Activated CD4-positive, alpha-beta T cell treated with anti-CD3 and anti-CD28 coated beads, Interleukin-2, amount 10 ng/mL, durations not matched to agents 24 days and 14 days (primary cell): ENCODE measurements around the gene CACNA2D3. TPM values are rescaled to one million over a fixed set of nuclear protein-coding genes. Genes with fewer than 3 reads are reported as not detected.

Experiments
- DNase-seq: peaks from one replicate; pipeline ENCODE4 v3.0.0; 2022
- H3K27ac Mint-ChIP-seq: one replicate; pipeline ENCODE4 v1.8.0; 2022; ENCODE audit warnings: mild to moderate bottlenecking, mixed read lengths
- H3K27me3 Mint-ChIP-seq: one replicate; pipeline ENCODE4 v1.8.0; 2022; ENCODE audit warnings: mixed read lengths
- H3K36me3 Mint-ChIP-seq: one replicate; pipeline ENCODE4 v1.8.0; 2022; ENCODE audit warnings: low read depth, mild to moderate bottlenecking, mixed read lengths
- H3K4me1 Mint-ChIP-seq: one replicate; pipeline ENCODE4 v1.8.0; 2021; ENCODE audit warnings: mixed read lengths
- H3K4me3 Mint-ChIP-seq: one replicate; pipeline ENCODE4 v1.8.0; 2022; ENCODE audit warnings: mild to moderate bottlenecking, moderate library complexity, mixed read lengths
- H3K9me3 Mint-ChIP-seq: one replicate; pipeline ENCODE4 v1.8.0; 2021; ENCODE audit warnings: mixed read lengths
- intact Hi-C: fragments of 100-400 bp; cut with micrococcal nuclease; formaldehyde crosslinking; loops from one replicate; pipeline ENCODE4 v1.15.1; 2023
- total RNA-seq: library from RNA; stranded (reverse); gene quantifications from 2 replicates; pipeline ENCODE4 v1.2.3, GENCODE V29; 2022

CACNA2D3 gene
- total RNA-seq, 1 donor from 2014 or later, result not detected

GRCh38 chr3:55060896-55061719 lies 938.8 kb downstream of the CACNA2D3 start:
- Mint-ChIP-seq H3K4me3 (no peak overlapping the region), H3K9me3 (no peaks in the 10 kb centered on the region), H3K4me1 (no peaks in the 10 kb centered on the region), H3K27me3 (no peaks in the 10 kb centered on the region), H3K27ac (no peak overlapping the region), H3K36me3 (no peaks in the 10 kb centered on the region)
- DNase-seq, result no peak
- intact Hi-C loops, result no loop called here

GRCh38 chr3:55061720-55062034 lies 939.3 kb downstream of the CACNA2D3 start:
- H3K9me3 Mint-ChIP-seq, result no peaks in the 10 kb centered on the region
- intact Hi-C loops, result no loop called here

DNA sequence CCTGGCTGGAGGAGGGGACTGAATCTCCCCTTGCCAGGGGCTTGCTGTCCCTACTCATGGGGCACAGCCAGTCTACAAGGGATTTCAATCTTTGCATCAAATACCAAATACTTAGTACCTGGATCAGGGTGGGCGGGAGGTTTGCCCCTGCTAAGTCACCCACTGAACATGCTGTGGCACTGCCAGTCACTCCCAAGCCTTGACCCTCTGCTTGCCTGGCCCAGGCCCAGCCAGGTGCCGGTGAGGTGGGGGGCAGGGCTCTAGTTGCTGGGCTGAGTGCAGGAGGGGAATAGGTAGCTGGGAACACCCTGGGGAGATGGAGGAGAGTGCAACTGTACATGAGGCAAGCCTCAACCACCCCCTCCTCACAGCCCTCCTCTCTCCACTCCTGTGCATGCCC lies 941.8 kb downstream of the CACNA2D3 start:
- Mint-ChIP-seq H3K27me3 (no peaks in the 10 kb centered on the region), H3K36me3 (no peaks in the 10 kb centered on the region), H3K9me3 (no peaks in the 10 kb centered on the region), H3K4me1 (no peaks in the 10 kb centered on the region), H3K27ac (no peak overlapping the region), H3K4me3 (no peak overlapping the region)
- intact Hi-C loops, result no loop called here
- DNase-seq, result no peak

More at GRCh38 chr3:55061720-55062034, 939.3 kb downstream of the CACNA2D3 start:
- no peak for DNase-seq
- Mint-ChIP-seq H3K4me1 (no peaks in the 10 kb centered on the region), H3K27ac (no peak overlapping the region), H3K4me3 (no peak overlapping the region), H3K36me3 (no peaks in the 10 kb centered on the region), H3K27me3 (no peaks in the 10 kb centered on the region)

DNA sequence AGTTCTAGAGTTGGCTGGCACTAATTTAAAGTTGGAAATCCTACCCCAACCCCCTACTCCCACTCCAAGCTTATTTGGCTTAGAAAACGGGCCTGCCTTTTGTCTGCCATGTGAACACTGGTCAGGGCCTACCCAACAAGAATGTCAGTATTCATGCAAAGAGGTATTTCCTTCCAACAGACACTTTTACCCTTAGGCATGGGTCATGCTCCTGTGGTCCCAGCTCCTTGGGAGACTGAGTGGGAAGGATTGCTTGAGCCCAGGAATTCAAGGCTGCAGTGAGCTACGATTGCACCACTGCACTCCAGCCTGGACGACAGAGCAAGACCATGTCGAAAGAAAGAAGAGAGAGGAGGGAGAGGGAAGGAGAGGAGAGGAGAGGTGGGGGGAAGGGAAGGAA lies 943.0 kb downstream of the CACNA2D3 start:
- no peaks in the 10 kb centered on the region for H3K27me3 Mint-ChIP-seq
- no peaks in the 10 kb centered on the region for H3K36me3 Mint-ChIP-seq
- no peaks in the 10 kb centered on the region for H3K4me1 Mint-ChIP-seq
- DNase-seq, result no peak
- no peak overlapping the region for H3K27ac Mint-ChIP-seq
- H3K4me3 Mint-ChIP-seq, result no peak overlapping the region
- no peaks in the 10 kb centered on the region for H3K9me3 Mint-ChIP-seq
- intact Hi-C loops, result no loop called here

DNA sequence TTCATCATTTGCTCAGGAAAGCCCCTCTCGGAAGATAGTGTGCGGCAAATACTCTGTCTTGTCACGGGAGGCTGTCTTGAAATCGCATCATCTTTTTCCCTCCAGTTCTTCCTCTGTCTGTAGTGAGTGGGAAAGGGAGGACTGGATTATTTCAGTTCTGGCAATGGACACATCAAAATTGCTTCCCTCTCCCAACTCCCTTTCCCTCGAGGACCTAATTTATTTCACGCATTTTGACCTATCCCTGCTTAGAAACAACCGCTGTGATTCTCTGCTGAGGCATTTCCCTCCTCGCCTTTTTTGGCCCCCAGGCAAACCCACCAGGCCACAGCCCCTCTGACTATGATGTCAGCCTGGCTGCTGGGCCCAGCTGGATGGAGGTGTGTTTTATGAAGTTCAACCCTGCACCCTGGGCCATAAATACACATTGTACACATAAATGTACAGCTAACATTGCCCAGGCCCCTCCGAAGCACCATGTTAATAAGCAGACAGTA lies 944.2 kb downstream of the CACNA2D3 start:
- intact Hi-C loops, result no loop called here
- H3K27ac Mint-ChIP-seq, result no peak overlapping the region
- no peak overlapping the region for H3K4me3 Mint-ChIP-seq
- H3K4me1 Mint-ChIP-seq, result no peaks in the 10 kb centered on the region
- DNase-seq, result no peak
- no peaks in the 10 kb centered on the region for H3K36me3 Mint-ChIP-seq
- no peaks in the 10 kb centered on the region for H3K27me3 Mint-ChIP-seq
- no peaks in the 10 kb centered on the region for H3K9me3 Mint-ChIP-seq

DNA sequence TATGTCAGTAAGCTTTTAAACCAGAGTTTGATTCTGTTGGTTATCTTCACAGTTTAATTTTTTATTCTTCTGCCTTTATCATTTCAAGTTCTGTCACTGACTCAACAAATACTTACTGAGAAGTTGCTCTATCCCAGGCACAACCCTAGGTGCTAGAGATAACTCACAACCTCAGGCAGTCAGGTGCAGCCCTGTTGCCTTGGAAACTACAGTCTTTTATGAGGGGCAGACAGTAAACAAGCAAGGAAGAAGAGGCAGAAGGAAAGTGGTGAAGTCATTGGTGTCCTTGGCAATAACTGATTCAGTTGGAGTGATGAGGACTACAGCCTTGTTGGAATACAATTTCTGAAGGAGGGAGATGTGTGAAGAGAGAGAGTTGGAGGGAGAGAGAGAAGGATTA lies 947.6 kb downstream of the CACNA2D3 start:
- intact Hi-C loops, result no loop called here
- Mint-ChIP-seq H3K27me3 (no peaks in the 10 kb centered on the region), H3K27ac (no peak overlapping the region), H3K4me1 (no peaks in the 10 kb centered on the region), H3K36me3 (no peaks in the 10 kb centered on the region), H3K9me3 (no peaks in the 10 kb centered on the region), H3K4me3 (no peak overlapping the region)
- DNase-seq, result no peak

GRCh38 chr3:55074796-55075195 lies 952.4 kb downstream of the CACNA2D3 start:
- Mint-ChIP-seq H3K27ac (no peak overlapping the region), H3K9me3 (no peaks in the 10 kb centered on the region), H3K4me1 (no peaks in the 10 kb centered on the region), H3K4me3 (no peak overlapping the region), H3K36me3 (no peaks in the 10 kb centered on the region), H3K27me3 (no peaks in the 10 kb centered on the region)
- no peak for DNase-seq
- intact Hi-C loops, result no loop called here

DNA sequence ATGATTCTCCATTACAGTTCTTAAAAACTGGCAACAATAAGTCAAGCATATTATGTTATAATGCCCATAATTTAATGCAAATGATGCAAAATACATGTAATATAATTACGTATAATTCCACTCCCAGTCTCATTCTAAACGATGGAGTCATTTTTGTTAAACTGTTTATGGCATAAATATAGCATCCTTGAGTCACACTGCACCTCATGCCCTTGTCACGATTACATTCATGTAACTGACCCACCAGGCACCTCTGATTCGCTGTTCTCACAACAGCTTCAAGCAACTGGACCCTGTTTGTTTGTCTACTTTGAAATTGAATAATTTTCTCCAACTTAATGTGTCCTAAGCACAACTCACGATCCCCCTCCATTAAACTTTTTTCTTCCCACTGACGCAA lies 953.5 kb downstream of the CACNA2D3 start:
- DNase-seq, result no peak
- no peak overlapping the region for H3K4me3 Mint-ChIP-seq
- no peak overlapping the region for H3K27ac Mint-ChIP-seq
- H3K9me3 Mint-ChIP-seq, result no peaks in the 10 kb centered on the region
- H3K4me1 Mint-ChIP-seq, result no peaks in the 10 kb centered on the region
- intact Hi-C loops, result no loop called here
- no peaks in the 10 kb centered on the region for H3K27me3 Mint-ChIP-seq
- H3K36me3 Mint-ChIP-seq, result no peaks in the 10 kb centered on the region

GRCh38 chr3:55077726-55078125 lies 955.4 kb downstream of the CACNA2D3 start:
- Mint-ChIP-seq H3K27me3 (no peaks in the 10 kb centered on the region), H3K9me3 (no peaks in the 10 kb centered on the region), H3K4me3 (no peak overlapping the region), H3K4me1 (no peaks in the 10 kb centered on the region), H3K27ac (no peak overlapping the region), H3K36me3 (no peaks in the 10 kb centered on the region)
- no peak for DNase-seq
- intact Hi-C loops, result no loop called here

DNA sequence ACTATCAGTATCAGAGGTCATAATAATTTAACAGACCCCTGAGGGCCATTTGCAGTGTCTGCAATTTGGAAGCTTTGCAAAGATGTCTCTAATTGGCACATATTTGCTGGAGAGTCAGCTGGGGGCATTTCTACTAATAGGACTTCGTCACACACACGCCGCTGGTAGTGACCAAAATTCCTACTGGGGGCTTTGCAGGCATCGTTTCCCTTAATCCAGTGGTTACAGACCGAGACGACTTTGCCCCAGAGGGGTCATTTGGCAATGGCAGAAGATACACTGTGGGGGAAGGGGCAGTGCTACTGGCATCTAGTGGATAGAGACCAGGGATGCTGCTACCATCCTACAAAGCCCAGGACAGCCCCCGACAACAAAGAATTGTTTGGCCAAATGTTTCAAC lies 956.5 kb downstream of the CACNA2D3 start:
- no peaks in the 10 kb centered on the region for H3K9me3 Mint-ChIP-seq
- intact Hi-C loops, result no loop called here
- no peaks in the 10 kb centered on the region for H3K27me3 Mint-ChIP-seq
- no peaks in the 10 kb centered on the region for H3K4me1 Mint-ChIP-seq
- H3K27ac Mint-ChIP-seq, result no peak overlapping the region
- DNase-seq, result no peak
- no peaks in the 10 kb centered on the region for H3K36me3 Mint-ChIP-seq
- H3K4me3 Mint-ChIP-seq, result no peak overlapping the region

- Mint-ChIP-seq H3K4me3 (no peak overlapping the region), H3K36me3 (no peaks in the 10 kb centered on the region), H3K4me1 (no peaks in the 10 kb centered on the region), H3K27me3 (no peaks in the 10 kb centered on the region), H3K27ac (no peak overlapping the region), H3K9me3 (no peaks in the 10 kb centered on the region)
- no peak for DNase-seq
- intact Hi-C loops, result no loop called here
These were observed 962.9 kb downstream of the CACNA2D3 start for GRCh38 chr3:55085231-55085630.

- DNase-seq, result no peak
- H3K27ac Mint-ChIP-seq, result no peak overlapping the region
- intact Hi-C loops, result no loop called here
These were observed 966.9 kb downstream of the CACNA2D3 start for GRCh38 chr3:55089211-55089610.

GRCh38 chr3:55090291-55090690 lies 967.9 kb downstream of the CACNA2D3 start:
- no peak for DNase-seq
- Mint-ChIP-seq H3K9me3 (no peaks in the 10 kb centered on the region), H3K4me3 (no peak overlapping the region), H3K4me1 (no peaks in the 10 kb centered on the region), H3K27ac (no peak overlapping the region), H3K36me3 (no peaks in the 10 kb centered on the region), H3K27me3 (no peaks in the 10 kb centered on the region)
- intact Hi-C loops, result no loop called here

More at GRCh38 chr3:55089211-55089610, 966.9 kb downstream of the CACNA2D3 start:
- H3K9me3 Mint-ChIP-seq, result no peaks in the 10 kb centered on the region
- no peaks in the 10 kb centered on the region for H3K27me3 Mint-ChIP-seq
- H3K4me3 Mint-ChIP-seq, result no peak overlapping the region
- no peaks in the 10 kb centered on the region for H3K36me3 Mint-ChIP-seq
- no peaks in the 10 kb centered on the region for H3K4me1 Mint-ChIP-seq

GRCh38 chr3:55090746-55091145 lies 968.4 kb downstream of the CACNA2D3 start:
- no peak overlapping the region for H3K4me3 Mint-ChIP-seq
- no peaks in the 10 kb centered on the region for H3K27me3 Mint-ChIP-seq
- DNase-seq, result no peak
- H3K27ac Mint-ChIP-seq, result no peak overlapping the region
- no peaks in the 10 kb centered on the region for H3K36me3 Mint-ChIP-seq
- no peaks in the 10 kb centered on the region for H3K9me3 Mint-ChIP-seq
- intact Hi-C loops, result no loop called here
- H3K4me1 Mint-ChIP-seq, result no peaks in the 10 kb centered on the region
